IPS-18a (cell line): ENCODE measurements around the gene PARG.
"Not testable (repeated sequence)": the region's sequence is repeated elsewhere in the genome, so short reads cannot be mapped to it uniquely, and the experiment has no call there.

ENCODE experiments used
- H3K27ac ChIP-seq: one replicate; pipeline ENCODE4 v1.5.1; 2013; ENCODE audit warnings: low read length
- H3K27me3 ChIP-seq: one replicate; pipeline ENCODE4 v1.6.1; 2013; ENCODE audit warnings: mild to moderate bottlenecking, low read length; ENCODE audit not compliant: control insufficient read depth, insufficient read depth
- H3K36me3 ChIP-seq: one replicate; pipeline ENCODE4 v1.6.1; 2013; ENCODE audit warnings: low read depth, low read length; ENCODE audit not compliant: control insufficient read depth
- H3K4me1 ChIP-seq: one replicate; pipeline ENCODE4 v1.6.1; 2013; ENCODE audit warnings: low read depth, low read length; ENCODE audit not compliant: control insufficient read depth
- H3K4me3 ChIP-seq: one replicate; pipeline ENCODE4 v1.5.1; 2013; ENCODE audit warnings: low read length
- H3K9ac ChIP-seq: one replicate; pipeline ENCODE4 v1.6.1; 2013; ENCODE audit warnings: mild to moderate bottlenecking, low read length, moderate library complexity
- H3K9me3 ChIP-seq: one replicate; pipeline ENCODE4 v1.6.1; 2013; ENCODE audit warnings: low read depth, low read length; ENCODE audit not compliant: control insufficient read depth

PARG gene

GRCh38 chr10:49890025-49890424 lies 51.8 kb downstream of the PARG start:
- H3K4me3 ChIP-seq, H3K27me3 ChIP-seq, H3K36me3 ChIP-seq, H3K27ac ChIP-seq, H3K9ac ChIP-seq, H3K4me1 ChIP-seq, H3K9me3 ChIP-seq: not testable (repeated sequence)

- not testable (repeated sequence) for H3K27ac ChIP-seq, H3K9ac ChIP-seq, H3K27me3 ChIP-seq, H3K4me3 ChIP-seq, H3K9me3 ChIP-seq, H3K36me3 ChIP-seq, H3K4me1 ChIP-seq
Measured at GRCh38 chr10:49884739-49885331, 57.0 kb downstream of the PARG start.

- not testable (repeated sequence) for H3K9me3 ChIP-seq, H3K36me3 ChIP-seq, H3K4me3 ChIP-seq, H3K4me1 ChIP-seq, H3K27me3 ChIP-seq, H3K27ac ChIP-seq, H3K9ac ChIP-seq
Measured at GRCh38 chr10:49883852-49884251, 58.0 kb downstream of the PARG start.

- not testable (repeated sequence) for H3K9me3 ChIP-seq, H3K4me3 ChIP-seq, H3K36me3 ChIP-seq, H3K27ac ChIP-seq, H3K9ac ChIP-seq, H3K4me1 ChIP-seq, H3K27me3 ChIP-seq
Measured at GRCh38 chr10:49882327-49882726, 59.5 kb downstream of the PARG start.

GRCh38 chr10:49872740-49873139 lies 69.1 kb downstream of the PARG start:
- not testable (repeated sequence) for H3K4me1 ChIP-seq, H3K27me3 ChIP-seq, H3K27ac ChIP-seq, H3K4me3 ChIP-seq, H3K9ac ChIP-seq, H3K9me3 ChIP-seq, H3K36me3 ChIP-seq

GRCh38 chr10:49871462-49871861 lies 70.4 kb downstream of the PARG start:
- not testable (repeated sequence) for H3K36me3 ChIP-seq, H3K9me3 ChIP-seq, H3K4me1 ChIP-seq, H3K4me3 ChIP-seq, H3K27me3 ChIP-seq, H3K9ac ChIP-seq, H3K27ac ChIP-seq

- H3K9ac ChIP-seq, H3K4me1 ChIP-seq, H3K27me3 ChIP-seq, H3K4me3 ChIP-seq, H3K27ac ChIP-seq, H3K9me3 ChIP-seq, H3K36me3 ChIP-seq: not testable (repeated sequence)
Measured at GRCh38 chr10:49859933-49860332, 81.9 kb downstream of the PARG start.

GRCh38 chr10:49858697-49859382 lies 83.0 kb downstream of the PARG start:
- H3K27ac ChIP-seq, H3K4me3 ChIP-seq, H3K36me3 ChIP-seq, H3K4me1 ChIP-seq, H3K9ac ChIP-seq, H3K27me3 ChIP-seq, H3K9me3 ChIP-seq: not testable (repeated sequence)

GRCh38 chr10:49849520-49849919 lies 92.3 kb downstream of the PARG start:
- not testable (repeated sequence) for H3K36me3 ChIP-seq, H3K9ac ChIP-seq, H3K27ac ChIP-seq, H3K9me3 ChIP-seq, H3K4me3 ChIP-seq, H3K27me3 ChIP-seq, H3K4me1 ChIP-seq

- peaks cover 17% of the 10 kb centered on the region for H3K36me3 ChIP-seq
- no peak overlapping the region for H3K9ac ChIP-seq
- no peaks in the 10 kb centered on the region for H3K27me3 ChIP-seq
- H3K4me1 ChIP-seq, result no peaks in the 10 kb centered on the region
- H3K27ac ChIP-seq, result no peak overlapping the region
- H3K4me3 ChIP-seq, result no peak overlapping the region
- no peaks in the 10 kb centered on the region for H3K9me3 ChIP-seq
Measured at GRCh38 chr10:49844775-49845595, 96.8 kb downstream of the PARG start.

GRCh38 chr10:49842333-49842628 lies 99.5 kb downstream of the PARG start:
- H3K27me3 ChIP-seq, H3K4me3 ChIP-seq, H3K27ac ChIP-seq, H3K9ac ChIP-seq, H3K9me3 ChIP-seq, H3K4me1 ChIP-seq: not testable (repeated sequence)
- H3K36me3 ChIP-seq, result peaks cover 29% of the 10 kb centered on the region
